NOMO-1 treated with dmso at 0.1 percent for 144 hours (cell line): ENCODE results near the gene UVRAG.
"Not testable (repeated sequence)": the region's sequence is repeated elsewhere in the genome, so short reads cannot be mapped to it uniquely, and the experiment has no call there.

Source experiments
- DNase-seq: peaks from one replicate; lab custom pipeline; 2025; ENCODE audit not compliant: unreplicated experiment; lab: John Stamatoyannopoulos, UW

Gene UVRAG

GRCh38 chr11:76048763-76049162, 233.8 kb downstream of the UVRAG start:
- no peak for DNase-seq

GRCh38 chr11:76049511-76049910, 234.5 kb downstream of the UVRAG start:
- DNase-seq: no peak

GRCh38 chr11:76051937-76052336, 236.9 kb downstream of the UVRAG start:
- DNase-seq: no peak

GRCh38 chr11:76054330-76054729, 239.3 kb downstream of the UVRAG start:
- no peak for DNase-seq

- DNase-seq: no peak
These were observed 241.9 kb downstream of the UVRAG start for GRCh38 chr11:76056876-76057275.

GRCh38 chr11:76060475-76061036, 245.5 kb downstream of the UVRAG start:
- not testable (repeated sequence) for DNase-seq

- no peak for DNase-seq
These were observed 247.7 kb downstream of the UVRAG start for GRCh38 chr11:76062733-76063132.

GRCh38 chr11:76064192-76064591, 249.2 kb downstream of the UVRAG start:
- no peak for DNase-seq

GRCh38 chr11:76067099-76067498, 252.1 kb downstream of the UVRAG start:
- no peak for DNase-seq

GRCh38 chr11:76069001-76069400, 254.0 kb downstream of the UVRAG start:
- no peak for DNase-seq

- no peak for DNase-seq
These were observed 256.1 kb downstream of the UVRAG start for GRCh38 chr11:76071090-76071489.

GRCh38 chr11:76073724-76074123, 258.7 kb downstream of the UVRAG start:
- DNase-seq: no peak

GRCh38 chr11:76074148-76075095, 259.4 kb downstream of the UVRAG start:
- DNase-seq: no peak

- no peak for DNase-seq
These were observed 260.7 kb downstream of the UVRAG start for GRCh38 chr11:76075716-76076115.

- not testable (repeated sequence) for DNase-seq
These were observed 261.2 kb downstream of the UVRAG start for GRCh38 chr11:76076253-76076652.

GRCh38 chr11:76076749-76077148, 261.7 kb downstream of the UVRAG start:
- DNase-seq: no peak

GRCh38 chr11:76077575-76078150, 262.7 kb downstream of the UVRAG start:
- DNase-seq: peak; percentile 9

GRCh38 chr11:76081084-76081483, 266.1 kb downstream of the UVRAG start:
- DNase-seq: not testable (repeated sequence)

GRCh38 chr11:76083563-76084451, 268.8 kb downstream of the UVRAG start:
- no peak for DNase-seq

- DNase-seq: no peak
These were observed 270.3 kb downstream of the UVRAG start for GRCh38 chr11:76085270-76085669.
